Activated CD8-positive, alpha-beta memory T cell treated with anti-CD3 and anti-CD28 coated beads, Interleukin-2, amount 10 ng/mL, durations not matched to agents 7 days and 5 days (primary cell): Measurements from ENCODE around the gene CUL3. TPM values are rescaled to one million over a fixed set of nuclear protein-coding genes. Genes with fewer than 3 reads are reported as not detected.
"Not testable (repeated sequence)": the region's sequence is repeated elsewhere in the genome, so short reads cannot be mapped to it uniquely, and the experiment has no call there.

Experiments
- ATAC-seq: fragments of 150-1000 bp; cut with Tn5 transposase; one replicate; pipeline ENCODE4 v1.10.0; 2021; ENCODE audit warnings: moderate library complexity
- CTCF ChIA-PET: fragments of 350-600 bp; sonication (Branson Sonifier 250); formaldehyde crosslinking; loops from one replicate; lab custom pipeline; 2021; ENCODE audit warnings: antibody characterized with exemption; lab: Charles Lee
- DNase-seq: peaks from one replicate; pipeline ENCODE4 v3.0.0-alpha.2; 2020
- H3K27ac Mint-ChIP-seq: one replicate; pipeline ENCODE4 v1.8.0; 2021; ENCODE audit warnings: mild to moderate bottlenecking, mixed read lengths
- H3K27me3 Mint-ChIP-seq: one replicate; pipeline ENCODE4 v1.8.0; 2021; ENCODE audit warnings: mixed read lengths
- H3K36me3 Mint-ChIP-seq: one replicate; pipeline ENCODE4 v1.8.0; 2021; ENCODE audit warnings: mild to moderate bottlenecking, mixed read lengths
- H3K4me1 Mint-ChIP-seq: one replicate; pipeline ENCODE4 v1.8.0; 2021; ENCODE audit warnings: mixed read lengths
- H3K4me3 Mint-ChIP-seq: one replicate; pipeline ENCODE4 v1.8.0; 2021; ENCODE audit warnings: mild to moderate bottlenecking, moderate library complexity, mixed read lengths
- H3K9me3 Mint-ChIP-seq: one replicate; pipeline ENCODE4 v1.8.0; 2022; ENCODE audit warnings: low read depth, mixed read lengths
- total RNA-seq, 2 experiments: library from RNA; stranded (reverse); gene quantifications; one replicate each; pipeline ENCODE4 v1.2.3, GENCODE V29; 2021

CUL3 gene
- total RNA-seq, 2 experiments from 2014 or later = 72.2 to 79.8 TPM

DNA sequence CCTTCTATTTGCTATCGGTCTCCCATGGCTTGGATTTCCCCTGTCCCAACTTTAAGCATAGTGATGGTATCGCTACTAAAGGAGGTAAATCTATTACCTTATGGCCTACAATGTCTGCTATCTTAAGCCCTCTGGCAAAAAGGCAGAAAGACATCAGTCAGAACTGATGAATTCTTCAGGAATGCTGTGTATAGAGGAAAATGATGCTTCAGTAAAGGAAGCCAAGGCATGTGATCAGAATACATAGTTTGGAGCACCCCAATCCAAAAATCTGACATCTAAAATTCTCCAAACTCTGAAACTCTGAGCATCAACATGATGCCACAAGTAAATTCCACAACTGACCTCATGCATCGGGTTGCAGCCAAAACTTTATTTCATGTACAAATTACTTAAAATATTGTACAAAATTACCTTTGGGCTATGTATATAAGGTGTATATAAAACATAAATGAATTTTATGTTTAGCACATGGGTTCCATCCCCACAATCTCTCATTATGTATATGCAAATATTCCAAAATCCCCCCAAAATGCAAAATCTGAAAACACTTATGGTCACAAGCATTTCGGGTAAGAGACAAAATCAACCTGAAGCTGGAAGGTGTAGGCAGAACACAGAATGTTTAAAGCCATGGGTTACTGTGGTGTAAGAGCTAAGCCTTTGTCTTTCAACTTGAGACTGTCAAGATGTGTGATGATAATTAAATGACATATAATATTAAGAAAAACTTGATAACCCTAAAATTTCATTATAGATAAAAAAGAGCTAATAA lies 66.2 kb downstream of the CUL3 start:
- H3K9me3 Mint-ChIP-seq = no peaks in the 10 kb centered on the region
- H3K4me1 Mint-ChIP-seq = peaks cover 40% of the 10 kb centered on the region
- H3K36me3 Mint-ChIP-seq = peaks cover 8% of the 10 kb centered on the region
- CTCF ChIA-PET = interaction anchor here (0.7 to 1.3 kb wide), 2 partner anchors 46 to 49 kb away, joined by 3 read pairs; no protein-coding TSS in a partner anchor
- H3K4me3 Mint-ChIP-seq = no peak overlapping the region
- no peak overlapping the region for H3K27ac Mint-ChIP-seq
- DNase-seq = no peak
- no peak for ATAC-seq
- no peaks in the 10 kb centered on the region for H3K27me3 Mint-ChIP-seq

- DNase-seq (no peak), ATAC-seq (no peak)
- Mint-ChIP-seq H3K9me3 (no peaks in the 10 kb centered on the region), H3K4me3 (no peak overlapping the region), H3K4me1 (peaks cover 30% of the 10 kb centered on the region), H3K27me3 (no peaks in the 10 kb centered on the region), H3K27ac (no peak overlapping the region), H3K36me3 (peaks cover 14% of the 10 kb centered on the region)
- CTCF ChIA-PET = interaction anchor here (1.2 kb wide), 1 partner anchor 61 kb away, joined by 4 read pairs; no protein-coding TSS in a partner anchor
Observed at GRCh38 chr2:224517963-224518362, 67.2 kb downstream of the CUL3 start.

GRCh38 chr2:224516393-224516792 lies 68.8 kb downstream of the CUL3 start:
- not testable (repeated sequence) for ATAC-seq, H3K27me3 Mint-ChIP-seq, H3K9me3 Mint-ChIP-seq, H3K27ac Mint-ChIP-seq, H3K4me3 Mint-ChIP-seq, DNase-seq
- Mint-ChIP-seq H3K36me3 (peaks cover 17% of the 10 kb centered on the region), H3K4me1 (peaks cover 23% of the 10 kb centered on the region)
- CTCF ChIA-PET = interaction anchor here (0.7 kb wide), 1 partner anchor 35 kb away, joined by 3 read pairs; no protein-coding TSS in a partner anchor

DNA sequence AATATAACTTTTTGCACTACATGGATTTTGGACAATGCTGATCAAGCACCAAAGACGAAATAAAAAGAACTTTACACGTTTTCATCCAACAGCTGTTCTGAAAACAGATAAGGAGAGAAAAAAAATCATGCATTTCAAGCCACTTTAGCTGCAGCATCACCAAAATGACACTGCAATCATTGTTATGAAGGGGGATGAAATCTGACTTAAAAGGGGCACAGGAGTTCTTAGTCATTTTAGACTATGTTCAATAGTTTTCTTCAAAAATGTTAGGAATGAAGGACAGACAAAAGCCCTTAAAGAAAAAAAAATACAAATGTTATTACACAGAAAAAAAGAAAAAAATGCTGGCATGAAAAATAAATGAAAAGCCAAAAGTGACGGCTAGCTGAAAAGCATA lies 71.2 kb downstream of the CUL3 start:
- DNase-seq (no peak), ATAC-seq (no peak)
- Mint-ChIP-seq H3K36me3 (peaks cover 25% of the 10 kb centered on the region), H3K27ac (no peak overlapping the region), H3K4me3 (no peak overlapping the region), H3K4me1 (peaks cover 15% of the 10 kb centered on the region), H3K9me3 (no peaks in the 10 kb centered on the region), H3K27me3 (no peaks in the 10 kb centered on the region)
- CTCF ChIA-PET = no interaction called here

DNA sequence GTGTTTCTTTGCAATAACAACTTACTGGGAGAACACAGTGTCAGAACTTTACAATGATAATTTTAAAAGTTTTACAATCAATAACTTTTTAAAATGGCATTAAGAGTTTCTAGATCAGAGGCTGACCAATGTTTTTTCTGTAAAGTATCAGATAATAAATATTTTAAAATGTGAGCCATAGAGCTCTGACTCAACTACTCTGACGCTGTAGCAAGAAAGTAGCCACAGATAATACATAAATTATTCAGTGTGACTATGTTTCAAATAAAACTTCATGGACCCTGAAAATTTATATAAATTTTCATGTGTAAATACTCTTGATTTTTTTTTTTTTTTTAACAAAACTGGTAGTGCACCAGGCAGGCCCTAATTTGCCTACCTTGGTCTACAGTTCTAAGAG lies 77.4 kb downstream of the CUL3 start:
- CTCF ChIA-PET = no interaction called here
- DNase-seq (no peak), ATAC-seq (no peak)
- H3K4me1 Mint-ChIP-seq = peaks cover 4% of the 10 kb centered on the region
- H3K27ac Mint-ChIP-seq = no peak overlapping the region
- no peak overlapping the region for H3K4me3 Mint-ChIP-seq
- H3K9me3 Mint-ChIP-seq = no peaks in the 10 kb centered on the region
- H3K27me3 Mint-ChIP-seq = no peaks in the 10 kb centered on the region
- peaks cover 35% of the 10 kb centered on the region for H3K36me3 Mint-ChIP-seq

DNA sequence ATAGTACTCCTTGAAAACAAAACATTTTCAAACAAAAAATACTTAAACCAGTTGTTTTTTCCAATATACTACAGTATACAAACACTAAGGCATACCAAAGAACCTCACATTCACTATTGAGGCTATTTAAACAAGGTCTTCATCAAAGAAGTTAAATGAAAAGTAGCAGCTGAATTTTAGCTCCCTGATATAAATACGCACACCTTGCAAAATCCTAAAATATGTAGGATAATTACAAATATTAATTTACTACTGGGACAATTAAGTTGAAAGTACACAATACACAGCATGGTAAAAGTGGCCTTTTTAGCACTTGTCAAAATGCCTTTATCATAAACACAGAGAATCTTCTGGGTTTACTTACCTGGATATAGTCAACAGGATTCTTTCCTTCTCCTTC lies 78.7 kb downstream of the CUL3 start:
- CTCF ChIA-PET = no interaction called here
- Mint-ChIP-seq H3K9me3 (no peaks in the 10 kb centered on the region), H3K4me1 (peaks cover 4% of the 10 kb centered on the region), H3K4me3 (no peak overlapping the region), H3K36me3 (peaks cover 36% of the 10 kb centered on the region), H3K27me3 (no peaks in the 10 kb centered on the region), H3K27ac (no peak overlapping the region)
- ATAC-seq (no peak), DNase-seq (no peak)

DNA sequence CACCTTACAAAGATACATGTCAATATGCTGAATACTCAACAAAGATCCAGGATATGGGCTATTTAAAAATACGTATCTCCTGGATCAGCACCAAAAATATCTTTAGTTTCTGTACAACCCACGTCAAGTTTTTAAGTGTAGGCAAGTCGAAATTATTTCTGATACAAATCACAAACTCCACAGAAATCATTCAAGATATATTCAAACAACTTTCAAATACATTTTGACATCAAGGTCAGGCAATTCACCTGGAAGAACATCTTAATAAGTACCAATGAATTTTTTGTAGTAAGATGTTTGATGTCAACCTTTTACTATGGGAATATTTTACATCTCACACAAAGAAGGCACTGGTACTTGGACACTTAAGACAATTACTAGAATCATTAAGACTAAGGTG lies 86.2 kb downstream of the CUL3 start:
- CTCF ChIA-PET = no interaction called here
- peaks cover 48% of the 10 kb centered on the region for H3K36me3 Mint-ChIP-seq
- H3K27me3 Mint-ChIP-seq = no peaks in the 10 kb centered on the region
- H3K9me3 Mint-ChIP-seq = no peaks in the 10 kb centered on the region
- no peaks in the 10 kb centered on the region for H3K4me1 Mint-ChIP-seq
- no peak overlapping the region for H3K4me3 Mint-ChIP-seq
- H3K27ac Mint-ChIP-seq = no peak overlapping the region
- ATAC-seq (no peak), DNase-seq (no peak)

DNA sequence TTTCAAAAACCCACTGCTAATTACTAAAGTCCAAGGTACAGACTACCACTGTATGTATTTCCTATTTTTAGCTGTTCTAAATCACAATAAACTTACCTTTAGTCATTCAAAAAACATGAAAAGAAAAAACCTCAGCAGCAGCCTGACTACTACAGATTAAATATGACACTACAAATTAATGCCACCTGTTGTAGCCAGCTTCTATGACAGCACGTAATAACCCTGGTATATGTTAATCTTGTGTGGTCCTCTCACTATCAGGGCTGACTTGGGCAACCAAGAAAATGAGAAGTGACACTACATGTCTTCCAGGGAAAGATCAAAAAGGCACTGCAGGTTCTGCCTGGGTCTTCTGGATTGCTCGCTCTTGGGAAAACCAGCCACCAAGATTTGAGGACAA lies 92.6 kb downstream of the CUL3 start:
- ATAC-seq = no peak
- H3K27ac Mint-ChIP-seq = no peak overlapping the region
- H3K4me3 Mint-ChIP-seq = no peak overlapping the region
- peaks cover 68% of the 10 kb centered on the region for H3K36me3 Mint-ChIP-seq
- CTCF ChIA-PET = no interaction called here
- no peak for DNase-seq
- H3K27me3 Mint-ChIP-seq = no peaks in the 10 kb centered on the region
- H3K4me1 Mint-ChIP-seq = peaks cover 12% of the 10 kb centered on the region
- no peaks in the 10 kb centered on the region for H3K9me3 Mint-ChIP-seq

DNA sequence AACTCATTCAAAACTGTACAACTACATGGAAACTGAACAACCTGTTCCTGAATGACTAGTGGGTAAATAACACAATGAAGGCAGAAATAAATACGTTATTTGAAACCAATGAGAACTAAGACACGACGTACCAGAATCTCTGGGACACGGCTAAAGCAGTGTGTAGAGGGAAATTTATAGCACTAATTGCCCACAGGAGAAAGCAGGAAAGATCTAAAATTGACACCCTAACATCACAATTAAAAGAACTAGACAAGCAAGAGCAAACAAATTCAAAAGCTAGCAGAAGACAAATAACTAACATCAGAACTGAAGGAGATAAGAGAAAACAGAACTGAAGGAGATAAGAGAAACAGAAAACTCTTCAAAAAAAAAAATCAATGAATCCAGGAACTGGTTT lies 97.2 kb downstream of the CUL3 start:
- H3K4me1 Mint-ChIP-seq = peaks cover 12% of the 10 kb centered on the region
- H3K27me3 Mint-ChIP-seq, H3K9me3 Mint-ChIP-seq, H3K27ac Mint-ChIP-seq, DNase-seq, CTCF ChIA-PET, H3K4me3 Mint-ChIP-seq, ATAC-seq: not testable (repeated sequence)
- peaks cover 65% of the 10 kb centered on the region for H3K36me3 Mint-ChIP-seq

DNA sequence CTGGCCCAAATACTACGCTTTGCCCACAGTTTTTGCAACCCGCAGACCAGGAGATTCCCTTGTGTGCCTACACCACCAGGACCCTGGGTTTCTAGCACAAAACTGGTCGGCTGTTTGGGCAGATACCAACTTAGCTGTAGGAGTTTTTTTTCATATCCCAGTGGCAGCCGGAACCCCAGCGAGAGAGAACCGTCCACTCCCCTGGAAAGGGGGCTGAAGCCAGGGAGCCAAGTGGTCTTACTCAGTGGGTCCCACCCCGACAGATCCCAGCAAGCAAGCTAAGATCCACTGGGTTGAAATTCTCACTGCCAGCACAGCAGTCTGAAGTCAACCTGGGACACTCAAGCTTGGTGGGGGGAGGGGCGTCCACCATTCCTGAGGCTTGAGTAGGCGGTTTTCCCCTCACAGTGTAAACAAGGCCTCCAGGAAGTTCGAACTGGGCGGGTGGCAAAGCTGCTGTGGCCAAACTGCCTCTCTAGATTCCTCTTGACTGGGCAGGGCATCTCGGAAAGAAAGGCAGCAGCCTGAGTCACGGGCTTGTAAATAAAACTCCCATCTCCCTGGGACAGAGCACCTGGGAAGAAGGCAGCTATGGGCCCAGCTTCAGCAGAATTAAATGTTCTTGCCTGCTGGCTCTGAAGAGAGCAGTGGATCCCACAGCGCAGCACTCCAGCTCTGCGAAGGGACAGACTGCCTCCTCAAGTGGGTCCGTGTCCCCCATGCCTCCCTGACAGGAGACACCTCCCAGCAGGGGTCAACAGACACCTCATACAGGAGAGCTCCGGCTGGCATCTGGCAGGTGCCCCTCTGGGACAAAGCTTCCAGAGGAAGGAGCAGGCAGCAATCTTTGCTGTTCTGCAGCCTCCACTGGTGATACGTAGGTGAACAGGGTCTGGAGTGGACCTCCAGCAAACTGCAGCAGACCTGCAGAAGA lies 99.8 kb downstream of the CUL3 start:
- H3K36me3 Mint-ChIP-seq = peaks cover 47% of the 10 kb centered on the region
- CTCF ChIA-PET, H3K9me3 Mint-ChIP-seq, H3K4me3 Mint-ChIP-seq, H3K27ac Mint-ChIP-seq, H3K27me3 Mint-ChIP-seq, DNase-seq, ATAC-seq: not testable (repeated sequence)
- peaks cover 17% of the 10 kb centered on the region for H3K4me1 Mint-ChIP-seq

GRCh38 chr2:224479826-224480225 lies 105.3 kb downstream of the CUL3 start:
- ATAC-seq (peak; percentile 55), DNase-seq (peak; percentile 40)
- peak overlapping the region; percentile 61 for H3K27ac Mint-ChIP-seq
- H3K9me3 Mint-ChIP-seq = no peaks in the 10 kb centered on the region
- no peaks in the 10 kb centered on the region for H3K27me3 Mint-ChIP-seq
- peaks cover 17% of the 10 kb centered on the region for H3K4me1 Mint-ChIP-seq
- no peak overlapping the region for H3K4me3 Mint-ChIP-seq
- H3K36me3 Mint-ChIP-seq = peaks cover 38% of the 10 kb centered on the region
- CTCF ChIA-PET = interaction anchor here (1.0 kb wide), 1 partner anchor 45 kb away, joined by 3 read pairs; no protein-coding TSS in a partner anchor

GRCh38 chr2:224472827-224473226 lies 112.3 kb downstream of the CUL3 start:
- CTCF ChIA-PET = no interaction called here
- Mint-ChIP-seq H3K27ac (no peak overlapping the region), H3K36me3 (peaks cover 25% of the 10 kb centered on the region), H3K9me3 (no peaks in the 10 kb centered on the region), H3K4me3 (no peak overlapping the region), H3K4me1 (no peaks in the 10 kb centered on the region), H3K27me3 (no peaks in the 10 kb centered on the region)
- ATAC-seq (no peak), DNase-seq (no peak)

DNA sequence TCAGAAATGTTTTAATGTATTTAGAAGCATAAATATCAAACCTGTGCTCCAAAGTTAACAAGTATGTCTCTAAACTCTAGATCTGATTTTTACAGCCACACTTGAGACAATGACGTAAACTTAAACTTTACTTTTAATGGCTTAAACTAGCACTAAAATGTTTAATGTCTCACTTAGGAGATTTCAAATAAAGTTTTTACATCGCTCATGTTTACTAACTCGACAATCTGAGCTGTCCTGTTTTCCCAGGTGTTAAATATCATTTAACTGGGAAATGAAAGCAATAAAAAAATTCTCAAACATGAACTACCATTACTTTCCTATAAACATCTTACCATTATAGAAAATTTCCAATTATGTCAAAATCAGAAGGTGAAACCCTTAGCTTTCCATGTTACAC lies 113.0 kb downstream of the CUL3 start:
- Mint-ChIP-seq H3K27me3 (no peaks in the 10 kb centered on the region), H3K4me3 (no peak overlapping the region), H3K27ac (no peak overlapping the region), H3K4me1 (no peaks in the 10 kb centered on the region), H3K9me3 (no peaks in the 10 kb centered on the region), H3K36me3 (peaks cover 20% of the 10 kb centered on the region)
- DNase-seq (no peak), ATAC-seq (no peak)
- CTCF ChIA-PET = no interaction called here
